Measurements from ENCODE around the gene TGFB1I1.

TGFB1I1 gene

GRCh38 chr16:31513884-31514283 is 41.9 kb downstream of the TGFB1I1 start (continued):
- TF ChIP-seq CREB5 (CRISPR knock-in tag; IDR thresholded peaks at IDR 0.05; ENCODE audit: low read depth) (no peak), ZNF565 (CRISPR knock-in tag; conservative IDR thresholded peaks at IDR 0.05; ENCODE audit: low read depth) (no peak), ZFP30 (CRISPR knock-in tag; IDR thresholded peaks at IDR 0.05) (no peak), ARNTL (CRISPR knock-in tag; IDR thresholded peaks at IDR 0.05; ENCODE audit: borderline replicate concordance, low read depth) (no peak)

GRCh38 chr16:31517800-31518402 is 45.9 kb downstream of the TGFB1I1 start:
- TF ChIP-seq TCF4 (CRISPR knock-in tag; IDR thresholded peaks at IDR 0.05; ENCODE audit: borderline replicate concordance): no peak
- no peak for TF ChIP-seq ZFP30 (CRISPR knock-in tag; IDR thresholded peaks at IDR 0.05)
- no peak for TF ChIP-seq PATZ1 (CRISPR knock-in tag; IDR thresholded peaks at IDR 0.05; ENCODE audit: borderline replicate concordance)
- TF ChIP-seq ISL1 (CRISPR knock-in tag; IDR thresholded peaks at IDR 0.05): no peak
- no peak for TF ChIP-seq ARNTL (CRISPR knock-in tag; IDR thresholded peaks at IDR 0.05; ENCODE audit: borderline replicate concordance, low read depth)
- TF ChIP-seq POU6F1 (CRISPR knock-in tag; IDR thresholded peaks at IDR 0.05; ENCODE audit: borderline replicate concordance, low read depth): no peak
- TF ChIP-seq ZNF565 (CRISPR knock-in tag; conservative IDR thresholded peaks at IDR 0.05; ENCODE audit: low read depth): no peak
- no peak for TF ChIP-seq GLIS3 (CRISPR knock-in tag; IDR thresholded peaks at IDR 0.05)
- no peak for TF ChIP-seq PPARA (CRISPR knock-in tag; IDR thresholded peaks at IDR 0.05; ENCODE audit: borderline replicate concordance)
- TF ChIP-seq TSHZ2 (CRISPR knock-in tag; IDR thresholded peaks at IDR 0.05): no peak
- no peak for TF ChIP-seq ZNF70 (CRISPR knock-in tag; IDR thresholded peaks at IDR 0.05)
- no peak for TF ChIP-seq ESRRG (CRISPR knock-in tag; IDR thresholded peaks at IDR 0.05)
- TF ChIP-seq CSRNP3 (CRISPR knock-in tag; IDR thresholded peaks at IDR 0.05): no peak
- TF ChIP-seq ZNF8 (CRISPR knock-in tag; IDR thresholded peaks at IDR 0.05): no peak
- no peak for TF ChIP-seq SNAI2 (CRISPR knock-in tag; IDR thresholded peaks at IDR 0.05)
- TF ChIP-seq CREB5 (CRISPR knock-in tag; IDR thresholded peaks at IDR 0.05; ENCODE audit: low read depth): no peak
- TF ChIP-seq RARB (CRISPR knock-in tag; IDR thresholded peaks at IDR 0.05): no peak
- TF ChIP-seq ZC3H10 (CRISPR knock-in tag; IDR thresholded peaks at IDR 0.05): no peak
- no peak for TF ChIP-seq ZFP3 (CRISPR knock-in tag; IDR thresholded peaks at IDR 0.05)
- no peak for ATAC-seq
